GM21423 (cell line): Measurements from ENCODE around the gene XPOT.
A peak's percentile ranks its signal among the peaks of the same experiment; 100 is the strongest.

Experiments
- ATAC-seq: cut with Tn5 transposase; IDR thresholded peaks from one replicate; pipeline ENCODE4 v1.9.1; 2021; ENCODE audit warnings: mild to moderate bottlenecking, moderate library complexity; ENCODE audit not compliant: unreplicated experiment

Gene XPOT

DNA sequence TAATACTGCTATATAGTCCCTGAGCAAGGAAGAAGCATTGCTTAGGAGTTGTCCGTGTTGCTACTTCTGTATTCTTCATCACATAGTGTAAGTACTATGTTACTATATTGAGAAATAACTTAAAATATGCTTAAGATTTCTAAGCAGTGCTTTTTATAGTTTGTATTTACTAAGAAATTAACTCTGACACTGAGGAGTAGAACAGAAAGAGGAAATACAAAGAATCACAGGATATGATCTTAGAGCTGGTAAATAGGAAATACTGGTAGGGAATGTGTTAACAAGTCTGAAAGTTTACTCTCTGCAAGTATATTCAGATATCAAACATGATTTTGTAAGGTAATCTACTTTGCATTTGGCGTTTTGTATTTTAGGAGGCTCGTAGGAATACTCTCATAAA, 15.5 kb downstream of the XPOT start:
- no peak for ATAC-seq

GRCh38 chr12:64427988-64428387, 23.8 kb downstream of the XPOT start:
- ATAC-seq = no peak

GRCh38 chr12:64428956-64429355, 24.8 kb downstream of the XPOT start:
- ATAC-seq = no peak

- no peak for ATAC-seq
Observed at GRCh38 chr12:64430886-64431285, 26.7 kb downstream of the XPOT start.

DNA sequence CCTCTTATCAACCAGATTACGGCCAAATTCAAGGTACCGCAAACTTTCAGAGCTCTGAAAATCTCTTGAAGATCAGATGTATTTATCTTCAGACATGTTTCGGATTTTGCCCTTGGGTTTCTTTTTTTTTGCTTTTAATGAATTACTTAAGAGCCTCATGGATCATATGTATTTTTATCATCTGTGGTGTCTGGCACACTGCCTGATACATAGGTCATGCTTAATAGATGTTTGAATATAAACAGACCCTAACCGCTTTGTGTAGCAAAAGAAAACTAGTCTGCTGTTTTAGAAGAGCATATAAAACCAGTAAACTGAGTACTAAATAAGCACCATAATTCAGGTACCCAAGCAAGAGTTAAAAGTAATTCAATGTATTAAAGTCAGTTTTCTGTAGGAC, 27.6 kb downstream of the XPOT start:
- no peak for ATAC-seq

GRCh38 chr12:64433915-64434314, 29.7 kb downstream of the XPOT start:
- no peak for ATAC-seq

GRCh38 chr12:64440100-64440499, 35.9 kb downstream of the XPOT start:
- ATAC-seq = no peak

DNA sequence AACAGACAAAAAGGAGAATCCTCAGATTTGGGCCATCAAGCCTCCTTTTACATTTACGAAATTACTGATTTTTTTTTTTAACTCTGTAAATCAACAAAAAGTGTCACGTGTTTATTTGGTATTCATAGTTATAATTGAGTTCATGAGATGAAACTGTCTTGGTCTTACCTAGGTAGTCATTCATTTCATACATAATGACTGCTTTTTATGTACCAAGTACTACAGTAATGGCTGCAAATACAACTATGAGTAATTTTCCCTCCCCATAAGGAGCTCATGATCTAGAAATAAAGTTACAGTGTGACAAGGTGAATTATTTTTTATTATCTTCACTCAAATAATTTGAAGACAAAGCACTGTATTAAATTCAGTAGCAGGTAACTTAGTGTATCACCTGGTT, 41.3 kb downstream of the XPOT start:
- no peak for ATAC-seq

- ATAC-seq = no peak
Observed at GRCh38 chr12:64446295-64446694, 42.1 kb downstream of the XPOT start.

DNA sequence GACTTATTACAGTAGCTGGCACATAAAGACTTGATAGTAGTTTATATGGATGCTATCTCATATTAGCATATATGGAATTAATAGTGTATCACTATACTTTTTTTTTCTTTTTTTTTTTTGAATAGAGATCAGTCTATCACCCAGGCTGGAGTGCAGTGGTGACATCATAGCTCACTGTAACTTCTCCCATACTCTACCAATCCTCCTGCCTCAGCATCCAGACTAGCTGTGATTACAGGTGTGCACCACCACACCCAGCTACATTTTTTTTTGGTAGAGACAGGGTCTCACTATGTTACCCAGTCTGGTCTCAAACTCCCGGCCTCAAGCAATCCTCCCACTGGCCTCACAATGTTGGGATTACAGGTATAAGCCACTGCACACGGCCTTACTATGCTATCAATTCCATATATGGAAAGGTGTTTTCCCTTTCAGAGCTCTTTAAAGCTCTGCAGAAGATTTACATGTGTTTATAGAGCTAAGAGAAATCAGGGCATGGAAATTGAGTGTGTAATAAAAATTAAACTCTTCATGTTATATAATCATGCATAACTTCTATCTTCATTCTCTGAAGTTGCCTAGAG, 46.0 kb downstream of the XPOT start:
- no peak for ATAC-seq

DNA sequence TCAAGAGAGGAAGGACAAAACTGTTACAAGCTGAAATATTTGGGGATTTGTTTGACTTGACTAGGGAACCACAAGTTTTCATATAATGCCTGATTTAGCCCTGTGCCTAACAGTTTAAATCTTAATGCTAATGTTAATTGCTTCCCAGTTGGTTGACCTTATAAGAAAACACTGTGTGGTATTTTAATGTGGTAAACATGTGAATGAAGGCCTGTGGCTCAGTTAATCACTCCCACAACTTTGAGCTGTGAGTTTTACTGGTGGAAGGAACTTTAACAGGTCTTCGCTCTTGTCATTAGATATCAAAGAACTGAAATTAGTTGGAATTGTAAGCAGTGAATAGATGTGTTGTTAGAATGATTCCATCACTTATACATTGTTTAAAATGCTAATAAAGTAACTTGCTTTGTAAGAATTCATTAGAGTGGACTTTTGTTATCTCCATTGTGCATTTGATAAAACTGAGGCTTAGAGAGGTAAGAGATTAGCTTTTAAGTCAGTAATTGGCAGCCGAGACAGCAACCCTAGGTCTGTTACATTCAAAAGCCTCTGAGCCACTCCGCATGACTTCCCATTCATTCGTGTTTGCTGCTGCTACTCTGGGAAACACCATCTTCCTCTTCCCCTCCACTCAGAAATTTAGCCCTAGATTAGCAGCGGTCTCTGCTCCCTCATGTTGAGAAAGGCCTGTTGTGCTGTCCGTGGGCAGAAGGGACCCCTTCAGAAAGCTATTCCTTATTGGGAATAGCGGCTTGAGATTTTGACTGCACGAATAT, 46.7 kb downstream of the XPOT start:
- ATAC-seq = no peak

DNA sequence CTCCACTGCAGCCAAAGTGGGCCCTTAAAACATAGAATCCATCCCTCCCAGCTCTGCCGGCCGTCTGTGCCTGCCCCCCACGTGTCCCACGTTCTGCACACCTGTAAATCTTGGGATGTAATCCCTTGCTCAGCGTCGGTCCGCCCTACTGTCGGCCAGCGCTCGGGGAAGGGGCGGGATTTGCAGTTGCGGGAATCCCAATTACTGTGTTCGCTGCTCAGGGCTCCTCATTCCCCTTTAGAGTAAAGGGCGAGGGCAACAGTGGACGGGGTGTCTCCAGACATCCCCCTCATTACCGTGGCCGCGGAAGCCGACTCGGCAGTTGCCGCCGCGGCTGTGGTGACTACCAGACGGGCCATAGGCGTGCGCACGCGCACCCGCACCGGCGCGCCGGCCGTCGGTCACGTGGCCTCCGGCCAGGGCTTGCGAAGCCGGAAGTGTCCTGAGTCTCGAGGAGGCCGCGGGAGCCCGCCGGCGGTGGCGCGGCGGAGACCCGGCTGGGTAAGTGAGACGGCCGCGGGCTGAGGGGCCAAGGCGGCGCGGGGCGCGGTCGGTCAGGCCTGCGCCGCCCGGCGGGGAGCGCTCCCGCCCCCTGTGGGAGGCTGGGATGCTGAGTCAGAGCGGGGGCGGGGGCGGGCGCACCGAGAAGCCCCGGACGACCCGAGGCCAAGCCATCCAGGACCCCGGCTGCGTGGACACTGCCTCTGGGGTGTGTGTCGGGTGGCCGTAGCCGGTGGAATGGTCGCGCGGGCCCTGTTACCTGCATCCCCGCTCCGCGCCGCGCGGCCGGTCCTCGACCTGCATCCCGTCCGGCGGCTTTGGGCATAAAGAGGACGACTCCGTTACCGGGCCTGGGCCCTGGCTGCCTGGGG, 47.7 kb downstream of the XPOT start, which contains the start of gene TBK1:
Gene TBK1 (plus strand): TSS at position 434 of the 872 bp plus-strand sequence. CDS start 3,751 bp downstream, outside the sequence.
- ATAC-seq = peak; percentile 88

- no peak for ATAC-seq
Observed at GRCh38 chr12:64452559-64453329, 48.6 kb downstream of the XPOT start.

DNA sequence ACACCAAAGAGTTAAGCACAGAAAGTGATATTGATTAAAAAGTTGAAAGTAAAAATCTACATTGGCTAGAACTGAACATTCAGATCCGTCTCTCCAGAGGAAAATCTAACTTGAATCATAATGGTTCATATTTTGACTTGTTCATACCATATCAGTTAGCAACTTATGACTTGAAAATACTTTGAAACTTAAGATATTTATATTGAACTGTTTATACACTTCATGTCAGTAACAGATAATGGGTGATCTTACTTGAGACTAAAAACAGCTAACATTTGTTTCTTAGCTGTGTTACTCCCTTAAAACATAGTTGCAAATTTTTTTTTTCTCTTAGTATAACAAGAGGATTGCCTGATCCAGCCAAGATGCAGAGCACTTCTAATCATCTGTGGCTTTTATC, 51.3 kb downstream of the XPOT start:
- no peak for ATAC-seq

- ATAC-seq = no peak
Observed at GRCh38 chr12:64456119-64456518, 51.9 kb downstream of the XPOT start.

DNA sequence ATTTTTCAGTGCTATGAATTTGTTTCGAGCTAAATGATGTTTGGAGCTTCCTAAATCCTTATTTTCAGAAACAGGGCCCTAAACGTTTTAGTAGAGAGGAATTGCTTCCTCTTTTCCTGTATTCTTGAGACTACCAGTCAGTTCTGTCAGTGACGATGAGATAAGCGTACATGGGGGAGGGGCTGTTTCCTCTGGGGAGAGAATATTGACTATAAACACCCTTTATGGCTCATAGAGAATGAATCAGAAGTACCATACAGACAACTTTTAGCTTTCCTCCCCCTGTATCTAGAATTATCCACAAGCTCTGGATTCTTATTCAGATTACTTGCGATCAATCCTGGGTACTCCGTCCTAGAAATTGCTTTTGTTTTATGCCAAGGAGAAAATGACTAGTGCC, 52.8 kb downstream of the XPOT start:
- no peak for ATAC-seq

GRCh38 chr12:64457466-64457865, 53.3 kb downstream of the XPOT start:
- no peak for ATAC-seq

DNA sequence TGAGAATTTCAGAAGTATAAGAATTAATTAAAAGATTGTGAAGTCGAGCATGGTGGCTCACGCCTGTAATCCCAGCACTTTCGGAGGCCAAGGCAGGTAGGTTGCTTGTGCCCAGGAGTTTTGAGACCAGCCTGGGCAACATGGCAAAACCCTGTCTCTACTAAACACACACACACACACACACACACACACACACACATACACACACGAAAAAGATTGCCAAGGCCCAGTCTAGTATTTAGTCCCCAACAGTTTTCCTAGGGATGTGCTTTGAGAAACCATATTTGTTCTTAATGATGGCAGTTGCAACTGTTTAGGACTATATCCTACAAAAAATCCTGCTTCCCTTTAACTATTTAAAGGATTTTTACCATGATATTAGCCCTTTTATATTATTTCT, 53.7 kb downstream of the XPOT start:
- no peak for ATAC-seq

- ATAC-seq = peak; percentile 49
Observed at GRCh38 chr12:64459394-64459891, 55.3 kb downstream of the XPOT start.

DNA sequence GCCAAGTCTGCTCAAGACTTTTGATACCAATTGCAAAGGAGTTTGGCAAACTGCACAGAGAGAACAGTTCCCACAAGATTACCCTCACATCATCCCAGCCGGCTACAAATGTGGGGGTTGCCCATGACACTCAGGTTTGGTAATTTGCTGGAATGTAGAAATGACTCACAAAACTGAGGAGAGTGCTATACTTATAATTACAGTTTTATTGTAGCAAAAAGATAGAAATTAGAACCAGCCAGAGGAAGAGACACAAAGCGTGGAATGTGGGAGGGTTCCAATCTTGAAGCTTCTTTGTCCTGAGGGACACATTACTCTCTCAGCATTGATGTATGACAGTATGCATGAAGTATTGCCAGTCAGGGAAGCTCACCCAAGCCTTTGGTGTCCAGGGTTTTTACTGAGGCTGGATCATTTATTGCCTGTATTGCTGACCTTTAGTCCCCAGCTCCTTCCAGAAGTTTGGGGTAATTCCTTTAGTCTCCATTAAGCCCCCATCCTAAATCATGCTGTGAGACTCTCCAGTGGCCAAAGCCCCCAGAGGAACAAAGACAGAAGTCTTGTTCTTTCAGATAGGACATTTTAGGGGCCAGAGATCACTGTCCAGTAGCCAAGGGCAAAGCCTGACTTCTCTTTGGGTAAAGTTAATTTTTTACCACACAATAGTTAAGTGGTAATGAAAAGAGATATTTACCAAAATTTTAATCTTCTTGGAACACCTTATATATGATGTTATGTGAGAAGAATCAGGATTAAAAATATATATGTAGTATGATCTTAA, 57.6 kb downstream of the XPOT start:
- ATAC-seq = no peak
